ENCODE data around the gene KIAA1217. TPM values are rescaled to one million over a fixed set of nuclear protein-coding genes. Genes with fewer than 3 reads are reported as not detected.
A peak's percentile ranks its signal among the peaks of the same experiment; 100 is the strongest.
"Not testable (repeated sequence)": the region's sequence is repeated elsewhere in the genome, so short reads cannot be mapped to it uniquely, and the experiment has no call there.

Gene KIAA1217
- total RNA-seq, 1 donor from 2014 or later = 13.0 TPM

DNA sequence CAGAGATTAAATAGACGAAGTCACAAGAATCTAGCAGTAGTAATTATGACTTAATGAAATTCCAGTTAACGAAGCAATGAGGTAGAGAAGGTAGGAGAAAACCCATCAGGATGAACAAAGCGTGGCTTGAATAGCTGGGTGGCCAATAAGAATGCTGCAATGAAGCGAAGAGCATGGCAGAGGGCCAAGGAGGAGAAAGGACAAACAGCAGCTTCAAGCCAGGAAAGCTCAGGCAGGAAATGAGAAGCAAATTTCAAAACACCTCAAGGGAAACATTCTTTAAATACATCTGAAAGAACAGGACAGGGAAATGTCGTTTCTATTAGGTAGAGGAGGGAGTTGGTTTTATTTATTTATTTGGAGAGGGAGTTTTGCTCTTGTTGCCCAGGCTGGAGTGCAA is 122.5 kb downstream of the KIAA1217 start:
- Histone ChIP-seq H3K9me3 (peaks cover 0 to 11% of the 10 kb centered on the region in 2 donors), H3K36me3 (no peaks in the 10 kb centered on the region), H3K27ac (peak overlapping the region in 1 of 2 donors; percentile 41), H3K4me1 (peaks cover 0 to 12% of the 10 kb centered on the region in 2 donors), H3K4me3 (no peak overlapping the region), H3K27me3 (no peaks in the 10 kb centered on the region)
- TF ChIP-seq, protein P1, sequence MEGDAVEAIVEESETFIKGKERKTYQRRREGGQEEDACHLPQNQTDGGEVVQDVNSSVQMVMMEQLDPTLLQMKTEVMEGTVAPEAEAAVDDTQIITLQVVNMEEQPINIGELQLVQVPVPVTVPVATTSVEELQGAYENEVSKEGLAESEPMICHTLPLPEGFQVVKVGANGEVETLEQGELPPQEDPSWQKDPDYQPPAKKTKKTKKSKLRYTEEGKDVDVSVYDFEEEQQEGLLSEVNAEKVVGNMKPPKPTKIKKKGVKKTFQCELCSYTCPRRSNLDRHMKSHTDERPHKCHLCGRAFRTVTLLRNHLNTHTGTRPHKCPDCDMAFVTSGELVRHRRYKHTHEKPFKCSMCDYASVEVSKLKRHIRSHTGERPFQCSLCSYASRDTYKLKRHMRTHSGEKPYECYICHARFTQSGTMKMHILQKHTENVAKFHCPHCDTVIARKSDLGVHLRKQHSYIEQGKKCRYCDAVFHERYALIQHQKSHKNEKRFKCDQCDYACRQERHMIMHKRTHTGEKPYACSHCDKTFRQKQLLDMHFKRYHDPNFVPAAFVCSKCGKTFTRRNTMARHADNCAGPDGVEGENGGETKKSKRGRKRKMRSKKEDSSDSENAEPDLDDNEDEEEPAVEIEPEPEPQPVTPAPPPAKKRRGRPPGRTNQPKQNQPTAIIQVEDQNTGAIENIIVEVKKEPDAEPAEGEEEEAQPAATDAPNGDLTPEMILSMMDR (IDR thresholded peaks at IDR 0.05) = no peak
- intact Hi-C loops (cut with DNase I) = no loop called here
- peak in 1 of 2 donors; percentile 55 for DNase-seq (ENCODE audit: low spot score in 2 of 2)

DNA sequence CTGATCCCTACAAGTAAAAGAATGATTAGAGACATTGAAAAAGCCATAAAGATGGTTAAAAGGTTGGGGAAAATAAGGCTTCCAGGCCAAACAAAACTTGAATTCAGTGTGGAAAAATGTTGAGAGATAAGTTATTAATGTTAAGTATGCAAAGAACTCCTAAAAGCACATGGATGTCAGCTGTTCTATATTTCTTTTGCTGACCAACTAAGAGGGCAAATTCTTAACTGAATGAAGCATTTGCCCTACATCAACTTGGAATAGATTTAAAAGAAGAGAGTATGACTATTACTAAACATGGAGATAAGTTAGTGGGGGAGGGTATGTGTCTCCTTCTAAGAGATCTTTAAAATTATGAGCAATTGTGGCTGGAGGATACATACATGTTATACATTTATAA is 124.8 kb downstream of the KIAA1217 start:
- no peaks in the 10 kb centered on the region for H3K36me3 ChIP-seq
- no peak for DNase-seq (ENCODE audit: low spot score in 2 of 2)
- TF ChIP-seq, protein P1 (IDR thresholded peaks at IDR 0.05) = no peak
- peaks cover 0 to 14% of the 10 kb centered on the region in 2 donors for H3K4me1 ChIP-seq
- peak overlapping the region; percentile 40 to 64 for H3K27ac ChIP-seq
- H3K9me3 ChIP-seq = no peaks in the 10 kb centered on the region
- H3K4me3 ChIP-seq = no peak overlapping the region
- no peaks in the 10 kb centered on the region for H3K27me3 ChIP-seq
- intact Hi-C loops (cut with DNase I) = no loop called here

DNA sequence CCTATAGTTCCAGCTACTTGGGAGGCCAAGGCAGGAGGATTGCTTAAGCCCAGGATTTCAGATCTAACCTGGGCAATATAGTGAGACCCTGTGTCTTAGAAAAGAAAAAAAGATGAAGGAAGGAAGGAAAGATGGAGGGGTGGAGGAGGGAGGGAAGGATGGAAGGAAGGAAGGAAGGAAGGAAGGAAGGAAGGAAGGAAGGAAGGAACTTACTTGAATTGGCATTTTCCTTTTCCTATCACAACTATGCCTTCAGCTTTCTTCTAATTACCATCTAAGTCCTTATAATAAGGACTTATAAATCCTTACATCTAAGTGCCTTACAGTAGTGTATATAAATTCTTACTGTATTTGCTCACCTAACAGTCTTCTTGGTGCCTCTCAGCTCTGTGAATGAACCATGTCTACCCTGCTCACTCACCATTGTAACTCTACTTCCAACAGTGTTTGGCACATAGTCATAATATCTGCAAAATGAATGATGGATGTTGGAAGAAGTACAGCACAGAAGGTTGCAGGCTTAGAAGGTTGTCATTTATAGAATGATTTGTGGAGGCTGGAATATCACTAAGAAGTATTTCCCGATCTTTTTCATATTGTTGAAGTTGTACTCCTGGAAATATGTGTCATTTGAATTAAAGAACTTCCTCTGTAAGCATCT is 125.5 kb downstream of the KIAA1217 start:
- TF ChIP-seq, protein P1 (IDR thresholded peaks at IDR 0.05) = no peak
- intact Hi-C loops (cut with DNase I) = no loop called here
- peak in 1 of 2 donors; percentile 18 for DNase-seq (ENCODE audit: low spot score in 2 of 2)
- H3K36me3 ChIP-seq = no peaks in the 10 kb centered on the region
- no peaks in the 10 kb centered on the region for H3K9me3 ChIP-seq
- peak overlapping the region; percentile 40 to 64 for H3K27ac ChIP-seq
- H3K27me3 ChIP-seq = no peaks in the 10 kb centered on the region
- H3K4me3 ChIP-seq = no peak overlapping the region
- peaks cover 0 to 14% of the 10 kb centered on the region in 2 donors for H3K4me1 ChIP-seq

DNA sequence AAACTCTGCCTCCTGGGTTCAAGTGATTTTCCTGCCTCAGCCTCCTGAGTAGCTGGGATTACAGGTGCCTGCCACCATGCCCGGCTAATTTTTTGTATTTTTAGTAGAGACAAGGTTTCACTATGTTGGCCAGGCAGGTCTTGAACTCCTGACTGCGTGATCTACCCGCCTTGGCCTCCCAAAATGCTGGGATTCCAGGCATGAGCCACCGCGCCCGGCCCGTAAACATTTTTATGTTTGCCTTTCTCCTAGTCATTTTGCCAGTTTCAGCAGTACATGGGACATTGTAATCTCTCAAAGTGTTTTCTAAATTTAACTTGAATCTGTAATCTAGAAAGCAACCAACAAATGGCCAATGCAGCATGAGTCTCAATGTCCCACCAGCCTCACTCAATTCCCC is 128.8 kb downstream of the KIAA1217 start:
- intact Hi-C loops (cut with DNase I); H3K36me3 ChIP-seq; H3K9me3 ChIP-seq; H3K4me3 ChIP-seq; H3K27me3 ChIP-seq: not testable (repeated sequence)
- peaks cover 3 to 18% of the 10 kb centered on the region in 2 donors for H3K4me1 ChIP-seq
- DNase-seq (ENCODE audit: low spot score in 2 of 2) = peak in 1 of 2 donors; percentile 59
- peak overlapping the region; percentile 60 to 65 for H3K27ac ChIP-seq

DNA sequence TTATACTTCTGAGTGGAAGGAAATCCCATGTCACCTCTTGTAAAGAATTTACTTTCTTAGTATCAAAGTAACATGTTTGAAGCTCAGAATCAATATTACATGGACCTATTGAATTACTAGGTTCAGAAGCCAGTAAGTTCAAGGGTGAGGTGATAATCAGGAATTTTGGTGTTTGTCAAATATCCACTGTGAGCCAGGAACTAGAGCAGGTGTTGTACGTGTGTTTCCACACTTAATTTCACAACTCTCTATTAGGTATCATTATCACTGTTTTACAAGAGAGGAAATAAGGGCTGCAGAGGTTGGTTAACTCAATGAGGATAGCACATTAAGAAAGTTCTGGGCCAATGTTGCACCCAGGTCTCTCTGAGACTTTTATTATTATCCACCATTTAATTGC is 130.4 kb downstream of the KIAA1217 start:
- intact Hi-C loops (cut with DNase I) = no loop called here
- H3K4me1 ChIP-seq = peaks cover 3 to 17% of the 10 kb centered on the region in 2 donors
- H3K36me3 ChIP-seq = no peaks in the 10 kb centered on the region
- TF ChIP-seq, protein P1 (IDR thresholded peaks at IDR 0.05) = no peak
- no peaks in the 10 kb centered on the region for H3K27me3 ChIP-seq
- H3K9me3 ChIP-seq = no peaks in the 10 kb centered on the region
- DNase-seq (ENCODE audit: low spot score in 2 of 2) = no peak
- H3K4me3 ChIP-seq = no peak overlapping the region
- H3K27ac ChIP-seq = peak overlapping the region in 1 of 2 donors; percentile 75

DNA sequence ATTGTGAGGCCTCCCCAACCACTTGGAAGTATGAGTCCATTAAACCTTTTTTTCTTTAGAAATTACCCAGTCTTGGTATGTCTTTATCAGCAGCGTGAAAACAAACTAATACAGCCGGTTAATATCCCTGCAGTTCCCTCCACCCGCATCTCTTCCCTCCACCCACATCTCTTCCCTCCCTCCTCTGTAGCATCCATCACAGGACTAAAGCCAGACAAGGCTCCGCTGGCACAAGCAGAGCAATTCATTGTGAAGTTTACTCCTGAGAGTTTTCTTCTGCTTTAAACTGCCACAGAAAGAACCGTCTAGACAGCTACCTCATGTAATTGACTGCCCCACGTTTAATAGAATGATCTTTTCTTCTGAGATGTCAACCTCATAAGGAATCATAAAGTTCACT is 131.5 kb downstream of the KIAA1217 start:
- Histone ChIP-seq H3K4me1 (peaks cover 3 to 27% of the 10 kb centered on the region in 2 donors), H3K27ac (peak overlapping the region; percentile 67 to 75), H3K9me3 (no peaks in the 10 kb centered on the region), H3K27me3 (no peaks in the 10 kb centered on the region), H3K4me3 (no peak overlapping the region), H3K36me3 (no peaks in the 10 kb centered on the region)
- DNase-seq (ENCODE audit: low spot score in 2 of 2) = no peak
- intact Hi-C loops (cut with DNase I) = loop anchor here (5.0 to 10.0 kb wide), 2 partner anchors 46 to 133 kb away; partner anchors contain the start of gene KIAA1217
- TF ChIP-seq, protein P1 (IDR thresholded peaks at IDR 0.05) = no peak
